Activated CD4-positive, alpha-beta T cell treated with anti-CD3 and anti-CD28 coated beads, Interleukin-2, amount 50 U/mL, for 4 hours (primary cell): ENCODE data around the gene STAB2.

Experiments
- DNase-seq, 2 experiments: peaks; one replicate each; pipeline ENCODE4 v3.0.0-alpha.2; 2020

STAB2 gene

GRCh38 chr12:103698752-103699560 lies 111.9 kb downstream of the STAB2 start:
- no peak for DNase-seq

- DNase-seq, result no peak
These were observed 118.0 kb downstream of the STAB2 start for GRCh38 chr12:103705098-103705497.

- no peak for DNase-seq
These were observed 118.9 kb downstream of the STAB2 start for GRCh38 chr12:103705927-103706326.

GRCh38 chr12:103707446-103707845 lies 120.4 kb downstream of the STAB2 start:
- DNase-seq, result no peak

- no peak for DNase-seq
These were observed 123.5 kb downstream of the STAB2 start for GRCh38 chr12:103710544-103710943.

GRCh38 chr12:103712216-103712615 lies 125.1 kb downstream of the STAB2 start:
- no peak for DNase-seq

GRCh38 chr12:103715494-103715893 lies 128.4 kb downstream of the STAB2 start:
- DNase-seq, result no peak

- DNase-seq, result no peak
These were observed 129.6 kb downstream of the STAB2 start for GRCh38 chr12:103716517-103717196.

GRCh38 chr12:103725398-103725797 lies 138.3 kb downstream of the STAB2 start:
- DNase-seq, result no peak

GRCh38 chr12:103727638-103728037 lies 140.6 kb downstream of the STAB2 start:
- no peak for DNase-seq

- DNase-seq, result no peak
These were observed 141.2 kb downstream of the STAB2 start for GRCh38 chr12:103728323-103728722.

- DNase-seq, result no peak
These were observed 142.4 kb downstream of the STAB2 start for GRCh38 chr12:103729499-103729898.

- DNase-seq, result no peak
These were observed 144.5 kb downstream of the STAB2 start for GRCh38 chr12:103731539-103731938.

- DNase-seq, result no peak
These were observed 147.8 kb downstream of the STAB2 start for GRCh38 chr12:103734863-103735262.

- DNase-seq, result no peak
These were observed 148.2 kb downstream of the STAB2 start for GRCh38 chr12:103735291-103735690.

GRCh38 chr12:103736572-103736971 lies 149.5 kb downstream of the STAB2 start:
- no peak for DNase-seq

GRCh38 chr12:103737881-103738280 lies 150.8 kb downstream of the STAB2 start:
- no peak for DNase-seq

- DNase-seq, result no peak
These were observed 155.4 kb downstream of the STAB2 start for GRCh38 chr12:103742349-103742932.

- DNase-seq, result no peak
These were observed 156.7 kb downstream of the STAB2 start for GRCh38 chr12:103743788-103744187.

GRCh38 chr12:103745962-103746361 lies 158.9 kb downstream of the STAB2 start:
- no peak for DNase-seq

GRCh38 chr12:103748002-103748401 lies 160.9 kb downstream of the STAB2 start:
- DNase-seq, result no peak

GRCh38 chr12:103748875-103749274 lies 161.8 kb downstream of the STAB2 start:
- DNase-seq, result no peak

- no peak for DNase-seq
These were observed 164.1 kb downstream of the STAB2 start for GRCh38 chr12:103751171-103751570.

GRCh38 chr12:103751600-103751999 lies 164.5 kb downstream of the STAB2 start:
- no peak for DNase-seq
